ENCODE measurements around the gene AMOT.

AMOT gene

DNA sequence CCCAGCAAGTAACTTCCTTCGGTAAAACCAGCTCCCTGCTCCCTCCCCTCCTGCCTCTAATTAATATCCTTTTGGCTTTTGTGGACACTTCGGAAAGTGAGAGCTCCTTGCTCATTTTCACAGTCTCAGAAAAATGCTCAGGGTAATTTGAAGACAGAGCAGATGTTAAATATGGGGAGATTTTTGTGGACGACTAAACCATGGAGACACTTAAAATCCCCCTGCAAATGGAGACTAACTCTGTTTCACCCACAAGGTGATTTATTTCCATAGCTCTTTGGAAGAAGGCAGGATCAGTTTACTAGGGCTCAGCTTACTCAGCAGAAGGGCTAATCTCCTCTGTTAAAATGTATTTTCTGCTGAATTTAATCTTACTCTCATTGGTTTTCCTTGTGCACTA lies 12.2 kb upstream of the AMOT start:
- Histone ChIP-seq H4K20me1 (ENCODE audit: insufficient read depth, low read length, poor library complexity, severe bottlenecking) (no peaks in the 10 kb centered on the region), H3K9me2 (replicated peaks; ENCODE audit: low read depth, low read length) (no peaks in the 10 kb centered on the region), H2AFZ (ENCODE audit: low read length) (no peak overlapping the region), H3K4me1 (ENCODE audit: insufficient read depth, low read length, poor library complexity, severe bottlenecking) (no peaks in the 10 kb centered on the region), H3K79me2 (ENCODE audit: insufficient read depth, low read length) (no peaks in the 10 kb centered on the region), H3K4me3 (ENCODE audit: low read length, poor library complexity, severe bottlenecking) (no peak overlapping the region), H3K27me3 (ENCODE audit: insufficient read depth, low read length, poor library complexity, severe bottlenecking) (no peaks in the 10 kb centered on the region), H3K36me3 (ENCODE audit: insufficient read depth, low read length) (no peaks in the 10 kb centered on the region), H3K9me3 (ENCODE audit: insufficient read depth, low read depth, low read length) (no peaks in the 10 kb centered on the region), H3K4me2 (ENCODE audit: low read depth, low read length, poor library complexity, severe bottlenecking) (no peak overlapping the region), H3K9ac (ENCODE audit: low read depth, low read length, poor library complexity, severe bottlenecking) (no peak overlapping the region), H3F3A (ENCODE audit: low read depth) (no peaks in the 10 kb centered on the region)
- no peak for TF ChIP-seq EZH2phosphoT487 (IDR thresholded peaks at IDR 0.05; ENCODE audit: borderline replicate concordance)
- TF ChIP-seq, protein P1, sequence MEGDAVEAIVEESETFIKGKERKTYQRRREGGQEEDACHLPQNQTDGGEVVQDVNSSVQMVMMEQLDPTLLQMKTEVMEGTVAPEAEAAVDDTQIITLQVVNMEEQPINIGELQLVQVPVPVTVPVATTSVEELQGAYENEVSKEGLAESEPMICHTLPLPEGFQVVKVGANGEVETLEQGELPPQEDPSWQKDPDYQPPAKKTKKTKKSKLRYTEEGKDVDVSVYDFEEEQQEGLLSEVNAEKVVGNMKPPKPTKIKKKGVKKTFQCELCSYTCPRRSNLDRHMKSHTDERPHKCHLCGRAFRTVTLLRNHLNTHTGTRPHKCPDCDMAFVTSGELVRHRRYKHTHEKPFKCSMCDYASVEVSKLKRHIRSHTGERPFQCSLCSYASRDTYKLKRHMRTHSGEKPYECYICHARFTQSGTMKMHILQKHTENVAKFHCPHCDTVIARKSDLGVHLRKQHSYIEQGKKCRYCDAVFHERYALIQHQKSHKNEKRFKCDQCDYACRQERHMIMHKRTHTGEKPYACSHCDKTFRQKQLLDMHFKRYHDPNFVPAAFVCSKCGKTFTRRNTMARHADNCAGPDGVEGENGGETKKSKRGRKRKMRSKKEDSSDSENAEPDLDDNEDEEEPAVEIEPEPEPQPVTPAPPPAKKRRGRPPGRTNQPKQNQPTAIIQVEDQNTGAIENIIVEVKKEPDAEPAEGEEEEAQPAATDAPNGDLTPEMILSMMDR (conservative IDR thresholded peaks at IDR 0.05; ENCODE audit: low read length): no peak

DNA sequence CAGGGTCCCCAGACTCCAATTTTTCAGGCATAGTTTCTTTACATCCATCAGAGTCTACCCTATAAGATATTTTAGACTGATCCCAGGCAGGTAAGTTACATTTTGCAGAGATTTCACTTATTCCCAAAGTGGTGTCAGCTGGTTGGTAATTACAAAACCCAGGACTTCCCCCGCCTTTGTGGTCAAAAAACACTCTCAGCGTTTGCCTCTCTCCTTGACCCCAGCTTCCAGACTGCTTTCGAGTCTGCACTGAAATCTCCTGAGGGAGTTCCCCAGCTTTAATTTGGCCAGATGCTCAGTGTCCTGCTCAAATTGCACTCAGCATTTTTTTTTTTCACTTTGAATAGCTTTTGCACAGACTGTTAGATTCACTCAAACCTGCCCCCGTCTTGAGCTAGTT lies 11.2 kb upstream of the AMOT start:
- H3K27me3 ChIP-seq (ENCODE audit: insufficient read depth, low read length, poor library complexity, severe bottlenecking): no peaks in the 10 kb centered on the region
- H3F3A ChIP-seq (ENCODE audit: low read depth): no peaks in the 10 kb centered on the region
- TF ChIP-seq EZH2phosphoT487 (IDR thresholded peaks at IDR 0.05; ENCODE audit: borderline replicate concordance): no peak
- no peaks in the 10 kb centered on the region for H3K79me2 ChIP-seq (ENCODE audit: insufficient read depth, low read length)
- H3K4me1 ChIP-seq (ENCODE audit: insufficient read depth, low read length, poor library complexity, severe bottlenecking): no peaks in the 10 kb centered on the region
- no peaks in the 10 kb centered on the region for H3K36me3 ChIP-seq (ENCODE audit: insufficient read depth, low read length)
- H3K9me2 ChIP-seq (replicated peaks; ENCODE audit: low read depth, low read length): no peaks in the 10 kb centered on the region
- no peaks in the 10 kb centered on the region for H4K20me1 ChIP-seq (ENCODE audit: insufficient read depth, low read length, poor library complexity, severe bottlenecking)
- no peak overlapping the region for H3K4me2 ChIP-seq (ENCODE audit: low read depth, low read length, poor library complexity, severe bottlenecking)
- H3K4me3 ChIP-seq (ENCODE audit: low read length, poor library complexity, severe bottlenecking): no peak overlapping the region
- H2AFZ ChIP-seq (ENCODE audit: low read length): no peak overlapping the region
- H3K9me3 ChIP-seq (ENCODE audit: insufficient read depth, low read depth, low read length): no peaks in the 10 kb centered on the region
- H3K9ac ChIP-seq (ENCODE audit: low read depth, low read length, poor library complexity, severe bottlenecking): no peak overlapping the region

DNA sequence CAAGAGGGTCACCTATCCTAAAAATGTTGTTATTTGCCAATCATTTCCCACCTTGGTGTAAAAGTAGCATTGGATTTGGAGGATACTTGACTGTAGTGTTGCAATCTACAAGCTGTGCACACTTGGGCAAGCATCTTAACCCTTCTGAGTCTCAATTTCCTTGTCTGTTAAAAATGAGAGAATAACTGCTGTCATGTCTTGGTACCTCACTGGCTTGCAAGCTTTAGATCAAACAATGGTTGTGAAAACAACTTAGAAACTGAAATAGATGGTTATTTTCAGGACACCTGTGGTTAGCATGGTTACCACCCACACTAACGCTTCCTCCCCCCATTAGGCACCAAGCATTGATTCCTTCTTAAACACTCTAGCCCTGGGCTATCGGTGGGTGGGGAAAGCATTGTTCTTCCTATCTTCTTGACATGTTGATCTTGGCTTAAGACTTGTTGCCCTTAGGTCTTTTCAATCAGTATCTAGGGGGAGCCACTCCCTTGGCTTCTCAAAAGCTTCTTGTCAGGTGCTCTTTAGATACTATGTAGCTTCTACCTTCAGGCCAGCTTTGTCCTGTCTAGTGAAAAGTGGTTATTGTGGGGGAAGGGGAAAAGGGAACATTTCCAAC lies 10.6 kb upstream of the AMOT start:
- Histone ChIP-seq H3K36me3 (ENCODE audit: insufficient read depth, low read length) (no peaks in the 10 kb centered on the region), H3K4me2 (ENCODE audit: low read depth, low read length, poor library complexity, severe bottlenecking) (no peak overlapping the region), H2AFZ (ENCODE audit: low read length) (no peak overlapping the region), H3K9me3 (ENCODE audit: insufficient read depth, low read depth, low read length) (no peaks in the 10 kb centered on the region), H3K79me2 (ENCODE audit: insufficient read depth, low read length) (no peaks in the 10 kb centered on the region), H3K27me3 (ENCODE audit: insufficient read depth, low read length, poor library complexity, severe bottlenecking) (no peaks in the 10 kb centered on the region), H4K20me1 (ENCODE audit: insufficient read depth, low read length, poor library complexity, severe bottlenecking) (no peaks in the 10 kb centered on the region), H3K4me3 (ENCODE audit: low read length, poor library complexity, severe bottlenecking) (no peak overlapping the region), H3K9ac (ENCODE audit: low read depth, low read length, poor library complexity, severe bottlenecking) (no peak overlapping the region), H3K9me2 (replicated peaks; ENCODE audit: low read depth, low read length) (no peaks in the 10 kb centered on the region), H3K4me1 (ENCODE audit: insufficient read depth, low read length, poor library complexity, severe bottlenecking) (no peaks in the 10 kb centered on the region), H3F3A (ENCODE audit: low read depth) (no peaks in the 10 kb centered on the region)
- no peak for TF ChIP-seq EZH2phosphoT487 (IDR thresholded peaks at IDR 0.05; ENCODE audit: borderline replicate concordance)
- TF ChIP-seq, protein P1 (conservative IDR thresholded peaks at IDR 0.05; ENCODE audit: low read length): no peak

DNA sequence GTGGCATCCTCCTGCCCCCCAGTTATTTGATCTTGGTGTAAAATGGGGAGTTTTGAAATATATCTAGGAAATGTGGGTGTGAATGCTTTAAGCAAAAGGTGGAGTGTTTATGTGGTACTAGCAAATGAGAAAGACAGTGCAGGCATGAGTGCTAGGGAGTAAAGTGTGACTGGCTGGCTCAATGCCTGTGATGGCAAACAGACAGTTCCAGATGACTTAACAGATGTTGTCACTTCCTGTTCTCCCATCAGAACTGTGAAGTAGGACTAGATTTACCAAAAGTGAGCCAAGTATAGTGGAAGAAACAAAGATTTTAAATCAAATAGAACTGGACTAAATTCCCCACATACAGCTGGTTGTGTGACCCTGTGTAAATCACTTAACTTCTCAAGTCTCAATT lies 8.4 kb upstream of the AMOT start:
- H3K4me1 ChIP-seq (ENCODE audit: insufficient read depth, low read length, poor library complexity, severe bottlenecking): no peaks in the 10 kb centered on the region
- no peaks in the 10 kb centered on the region for H3K9me2 ChIP-seq (replicated peaks; ENCODE audit: low read depth, low read length)
- H3K4me3 ChIP-seq (ENCODE audit: low read length, poor library complexity, severe bottlenecking): no peak overlapping the region
- H3K79me2 ChIP-seq (ENCODE audit: insufficient read depth, low read length): no peaks in the 10 kb centered on the region
- TF ChIP-seq, protein P1 (conservative IDR thresholded peaks at IDR 0.05; ENCODE audit: low read length): no peak
- TF ChIP-seq EZH2phosphoT487 (IDR thresholded peaks at IDR 0.05; ENCODE audit: borderline replicate concordance): no peak
- H3K9me3 ChIP-seq (ENCODE audit: insufficient read depth, low read depth, low read length): no peaks in the 10 kb centered on the region
- 0 out of 2 replicates have a peak overlapping the region, but pooled peaks have one; percentile 51 for H2AFZ ChIP-seq (ENCODE audit: low read length)
- H4K20me1 ChIP-seq (ENCODE audit: insufficient read depth, low read length, poor library complexity, severe bottlenecking): no peaks in the 10 kb centered on the region
- no peak overlapping the region for H3K4me2 ChIP-seq (ENCODE audit: low read depth, low read length, poor library complexity, severe bottlenecking)
- no peak overlapping the region for H3K9ac ChIP-seq (ENCODE audit: low read depth, low read length, poor library complexity, severe bottlenecking)
- no peaks in the 10 kb centered on the region for H3F3A ChIP-seq (ENCODE audit: low read depth)
- H3K27me3 ChIP-seq (ENCODE audit: insufficient read depth, low read length, poor library complexity, severe bottlenecking): no peaks in the 10 kb centered on the region
- no peaks in the 10 kb centered on the region for H3K36me3 ChIP-seq (ENCODE audit: insufficient read depth, low read length)

Data from Loucy (cell line).